Measurements from ENCODE around the gene KCNIP3. TPM values are rescaled to one million over a fixed set of nuclear protein-coding genes. Genes with fewer than 3 reads are reported as not detected.
A peak's percentile ranks its signal among the peaks of the same experiment; 100 is the strongest.

KCNIP3 gene
- total RNA-seq, 3 donors from 2014 or later = 3.0 to 12.5 (median 4.1) TPM

DNA sequence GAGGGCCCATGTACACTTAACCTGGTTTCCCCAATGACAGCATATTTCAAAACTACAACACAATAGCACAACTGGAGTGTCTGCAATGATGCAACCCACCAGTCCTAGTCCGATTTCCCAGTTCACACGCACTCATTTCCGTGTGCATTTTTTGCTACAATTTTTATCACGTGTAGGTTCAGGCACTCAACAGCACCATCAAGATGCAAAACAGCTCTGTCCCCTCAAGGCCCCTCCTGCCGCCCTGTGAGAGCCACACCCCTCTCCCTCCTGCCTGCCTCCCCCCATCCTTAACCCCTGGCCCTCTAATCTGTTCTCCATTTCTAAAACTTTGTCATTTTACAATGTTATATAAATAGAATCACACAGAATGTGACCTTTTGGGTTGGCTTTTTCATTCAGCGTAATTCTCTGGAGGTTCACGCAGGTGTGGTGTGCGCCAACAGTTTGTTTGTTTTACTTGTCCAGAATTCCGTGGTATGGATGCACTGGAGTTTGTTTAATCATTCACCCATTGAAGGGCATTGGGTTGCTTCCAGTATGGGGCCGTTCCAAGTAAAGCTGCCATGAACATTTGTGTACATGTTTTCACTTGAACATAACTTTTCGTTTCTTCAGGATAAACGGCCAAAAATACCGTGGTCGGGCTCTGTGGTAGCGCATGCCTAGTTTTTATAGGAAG is 8.4 kb downstream of the KCNIP3 start:
- H3K9me3 ChIP-seq = no peaks in the 10 kb centered on the region
- intact Hi-C loops (cut with DNase I, micrococcal nuclease) = no loop called here
- H3K36me3 ChIP-seq (ENCODE audit: low read depth) = no peaks in the 10 kb centered on the region
- peak in 1 of 3 donors; percentile 65 for DNase-seq
- TF ChIP-seq, protein P1, sequence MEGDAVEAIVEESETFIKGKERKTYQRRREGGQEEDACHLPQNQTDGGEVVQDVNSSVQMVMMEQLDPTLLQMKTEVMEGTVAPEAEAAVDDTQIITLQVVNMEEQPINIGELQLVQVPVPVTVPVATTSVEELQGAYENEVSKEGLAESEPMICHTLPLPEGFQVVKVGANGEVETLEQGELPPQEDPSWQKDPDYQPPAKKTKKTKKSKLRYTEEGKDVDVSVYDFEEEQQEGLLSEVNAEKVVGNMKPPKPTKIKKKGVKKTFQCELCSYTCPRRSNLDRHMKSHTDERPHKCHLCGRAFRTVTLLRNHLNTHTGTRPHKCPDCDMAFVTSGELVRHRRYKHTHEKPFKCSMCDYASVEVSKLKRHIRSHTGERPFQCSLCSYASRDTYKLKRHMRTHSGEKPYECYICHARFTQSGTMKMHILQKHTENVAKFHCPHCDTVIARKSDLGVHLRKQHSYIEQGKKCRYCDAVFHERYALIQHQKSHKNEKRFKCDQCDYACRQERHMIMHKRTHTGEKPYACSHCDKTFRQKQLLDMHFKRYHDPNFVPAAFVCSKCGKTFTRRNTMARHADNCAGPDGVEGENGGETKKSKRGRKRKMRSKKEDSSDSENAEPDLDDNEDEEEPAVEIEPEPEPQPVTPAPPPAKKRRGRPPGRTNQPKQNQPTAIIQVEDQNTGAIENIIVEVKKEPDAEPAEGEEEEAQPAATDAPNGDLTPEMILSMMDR (IDR thresholded peaks at IDR 0.05) = no peak
- H3K4me1 ChIP-seq (ENCODE audit: low read depth) = peaks cover 8% of the 10 kb centered on the region
- H3K4me3 ChIP-seq = no peak overlapping the region
- peak; percentile 76 for ATAC-seq

- Histone ChIP-seq H3K4me1 (ENCODE audit: low read depth) (peaks cover 8% of the 10 kb centered on the region), H3K4me3 (no peak overlapping the region), H3K9me3 (no peaks in the 10 kb centered on the region), H3K36me3 (ENCODE audit: low read depth) (no peaks in the 10 kb centered on the region)
- DNase-seq (no peak), ATAC-seq (no peak)
- intact Hi-C loops (cut with DNase I, micrococcal nuclease) = no loop called here
- TF ChIP-seq, protein P1 (IDR thresholded peaks at IDR 0.05) = no peak
Observed at GRCh38 chr2:95306336-95306895, 9.3 kb downstream of the KCNIP3 start.

GRCh38 chr2:95307036-95307435 is 9.9 kb downstream of the KCNIP3 start:
- Histone ChIP-seq H3K4me1 (ENCODE audit: low read depth) (peaks cover 8% of the 10 kb centered on the region), H3K9me3 (no peaks in the 10 kb centered on the region), H3K36me3 (ENCODE audit: low read depth) (no peaks in the 10 kb centered on the region), H3K4me3 (no peak overlapping the region)
- ATAC-seq (no peak), DNase-seq (no peak)
- TF ChIP-seq, protein P1 (IDR thresholded peaks at IDR 0.05) = no peak
- intact Hi-C loops (cut with DNase I, micrococcal nuclease) = no loop called here

DNA sequence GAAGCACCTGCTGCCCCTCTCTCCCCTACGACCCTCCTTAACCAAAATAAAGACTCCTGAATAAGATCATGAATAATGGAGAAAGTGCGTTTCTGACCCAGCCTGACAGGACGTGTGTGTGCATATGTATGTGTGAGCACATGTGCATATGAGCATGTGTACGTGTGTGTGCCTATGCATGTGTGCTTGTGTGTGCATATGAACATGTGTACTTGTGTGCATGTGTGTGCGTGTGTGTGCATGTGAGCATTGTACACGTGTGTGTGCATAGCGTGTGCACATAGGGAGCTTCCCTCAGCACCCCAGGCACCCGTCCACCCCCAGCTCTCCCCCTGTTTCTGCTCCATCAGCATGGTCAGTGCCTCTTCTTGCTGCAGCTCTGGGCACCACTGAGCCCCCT is 10.7 kb downstream of the KCNIP3 start:
- Histone ChIP-seq H3K36me3 (ENCODE audit: low read depth) (no peaks in the 10 kb centered on the region), H3K9me3 (no peaks in the 10 kb centered on the region), H3K4me3 (no peak overlapping the region), H3K4me1 (ENCODE audit: low read depth) (peaks cover 8% of the 10 kb centered on the region)
- intact Hi-C loops (cut with DNase I, micrococcal nuclease) = no loop called here
- DNase-seq (no peak), ATAC-seq (no peak)
- TF ChIP-seq, protein P1 (IDR thresholded peaks at IDR 0.05) = no peak

DNA sequence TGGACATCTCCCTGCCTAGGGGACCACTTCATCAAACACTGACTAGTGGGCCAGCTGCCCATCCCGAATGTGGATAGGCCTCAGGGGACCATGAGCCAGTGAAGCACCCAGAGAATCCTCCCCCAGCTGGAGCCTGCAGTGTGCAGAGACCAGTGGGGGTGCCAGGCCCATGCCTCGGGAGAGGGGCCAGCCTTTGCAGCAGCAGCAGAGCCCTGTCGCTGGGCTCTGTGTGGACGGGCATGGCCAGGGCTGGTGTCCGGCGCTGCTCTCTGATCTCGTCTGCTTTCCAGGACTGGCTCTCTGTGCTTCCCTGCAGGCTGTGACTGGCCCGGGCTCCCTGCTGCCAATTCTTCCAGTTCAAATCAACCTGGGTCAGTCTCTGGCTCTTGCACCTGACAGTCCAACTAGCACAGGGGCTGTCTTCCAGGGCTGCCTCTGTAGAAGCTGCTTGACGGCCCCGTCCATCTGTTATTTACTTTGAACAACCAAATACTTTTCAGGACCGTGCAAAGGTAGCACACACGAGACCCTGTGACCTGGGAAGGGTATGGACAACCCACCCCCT is 11.4 kb downstream of the KCNIP3 start:
- no peaks in the 10 kb centered on the region for H3K36me3 ChIP-seq (ENCODE audit: low read depth)
- no peak overlapping the region for H3K4me3 ChIP-seq
- TF ChIP-seq, protein P1 (IDR thresholded peaks at IDR 0.05) = no peak
- intact Hi-C loops (cut with DNase I, micrococcal nuclease) = no loop called here
- no peaks in the 10 kb centered on the region for H3K9me3 ChIP-seq
- H3K4me1 ChIP-seq (ENCODE audit: low read depth) = peaks cover 8% of the 10 kb centered on the region
- DNase-seq (no peak), ATAC-seq (no peak)

Data from mucosa of descending colon (tissue), 3 donors.